HG03025 (cell line): ENCODE measurements around the gene LGALS14.
"Not testable (repeated sequence)": the region's sequence is repeated elsewhere in the genome, so short reads cannot be mapped to it uniquely, and the experiment has no call there.

Experiments used
- ATAC-seq: cut with Tn5 transposase; IDR thresholded peaks from one replicate; pipeline ENCODE4 v1.9.1; 2021; ENCODE audit warnings: mild to moderate bottlenecking, moderate library complexity; ENCODE audit not compliant: unreplicated experiment, low FRiP score

LGALS14 gene, protein sequence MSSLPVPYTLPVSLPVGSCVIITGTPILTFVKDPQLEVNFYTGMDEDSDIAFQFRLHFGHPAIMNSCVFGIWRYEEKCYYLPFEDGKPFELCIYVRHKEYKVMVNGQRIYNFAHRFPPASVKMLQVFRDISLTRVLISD

DNA sequence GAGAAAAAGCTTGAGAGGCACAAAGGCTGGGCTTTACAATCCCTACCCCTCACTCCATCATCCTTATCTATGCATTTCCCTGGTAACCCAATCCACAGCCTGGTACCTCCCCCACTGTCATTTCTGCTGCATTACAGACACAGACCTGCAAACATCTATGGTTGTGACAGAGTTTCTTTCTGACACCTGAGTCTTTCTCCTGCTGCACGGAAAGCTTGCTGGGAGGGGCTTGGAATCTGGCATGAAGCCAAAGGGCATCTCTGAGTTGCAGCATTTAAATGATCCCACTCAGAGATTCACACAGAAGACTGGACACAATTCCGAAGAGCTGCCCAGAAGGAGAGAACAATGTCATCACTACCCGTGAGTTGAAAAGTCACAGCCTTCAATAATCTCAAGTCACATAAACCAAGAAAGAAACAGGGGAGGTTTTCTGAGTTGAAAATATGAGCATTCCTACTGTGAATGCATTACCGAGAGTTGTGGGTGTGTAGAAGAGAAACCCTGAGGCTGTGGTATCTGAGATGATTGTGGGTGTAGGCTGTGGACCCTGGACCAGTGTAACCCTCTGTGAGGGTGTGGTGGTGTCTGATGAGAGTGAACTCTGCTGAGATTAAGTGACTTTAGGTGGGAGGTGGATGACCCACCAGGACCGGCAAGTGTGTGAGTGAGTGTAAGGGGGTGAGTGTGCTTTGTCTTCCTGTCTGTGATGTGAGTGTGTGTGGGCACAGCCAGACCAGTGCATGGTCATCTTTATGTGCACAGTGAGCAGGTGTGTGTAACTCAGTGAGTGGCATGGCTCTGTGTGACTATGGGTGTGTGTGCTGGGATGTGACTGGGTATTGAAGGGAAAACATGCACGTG lies at the start of gene LGALS14:
TSS of gene LGALS14 (plus strand) at position 301 of the 864 bp plus-strand sequence. CDS start at position 349, 48 bp downstream.
- ATAC-seq = no peak

DNA sequence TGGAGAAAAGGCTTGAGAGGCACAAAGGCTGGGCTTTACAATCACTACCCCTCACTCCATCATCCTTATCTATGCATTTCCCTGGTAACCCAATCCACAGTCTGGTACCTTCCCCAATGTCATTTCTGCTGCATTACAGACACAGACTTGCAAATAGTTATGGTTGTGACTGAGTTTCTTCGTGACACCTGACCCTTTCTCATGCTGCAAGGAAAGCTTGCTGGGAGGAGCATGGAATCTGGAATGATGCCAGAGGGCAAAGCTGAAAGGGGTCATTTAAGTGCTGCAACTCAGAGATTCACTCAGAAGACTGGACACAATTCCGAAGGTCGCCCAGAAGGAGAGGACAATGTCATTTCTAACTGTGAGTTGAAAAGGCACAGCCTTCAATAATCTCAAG lies 48.7 kb upstream of the LGALS14 start, which contains the start of gene LGALS16:
TSS of gene LGALS16 (plus strand) at position 301 of the 400 bp plus-strand sequence. CDS start at position 350, 49 bp downstream.
- no peak for ATAC-seq

DNA sequence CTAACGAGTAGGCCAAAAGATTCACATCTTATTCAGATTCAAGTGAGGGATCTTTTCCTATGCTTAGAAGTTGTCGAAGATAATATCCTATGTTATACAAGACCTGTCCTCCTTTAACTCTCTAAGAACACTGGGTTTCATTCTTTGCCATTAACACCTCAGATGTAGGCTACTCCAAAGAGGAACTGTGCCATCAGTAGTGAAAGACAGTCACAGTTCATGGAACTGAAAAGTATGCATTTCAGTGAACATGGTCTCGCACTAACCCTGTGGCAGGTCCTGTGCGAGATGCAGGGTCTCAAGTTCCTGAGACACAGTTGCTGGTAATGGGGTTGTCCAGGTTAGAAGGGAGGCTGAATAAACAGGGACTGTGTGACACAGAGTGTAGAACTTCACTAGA lies 44.5 kb upstream of the LGALS14 start:
- no peak for ATAC-seq

DNA sequence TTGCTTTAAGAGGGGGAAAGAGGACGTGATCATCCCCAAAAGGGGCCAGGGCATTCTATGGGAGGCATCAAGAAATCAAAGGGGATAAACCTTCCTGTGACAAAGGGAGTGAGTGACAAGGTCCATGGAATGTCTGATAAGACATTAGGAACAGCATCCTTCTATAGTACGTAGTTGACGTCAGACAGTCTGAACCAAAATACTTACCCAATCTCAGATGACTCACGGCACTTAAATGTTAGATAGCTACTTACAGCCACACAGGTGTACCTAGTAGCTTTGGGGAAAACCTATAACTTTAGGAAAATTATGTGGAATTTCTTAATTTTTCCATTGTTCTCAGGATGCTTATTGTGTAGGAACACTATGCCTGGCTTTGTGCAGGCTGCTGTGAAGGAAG lies 43.6 kb upstream of the LGALS14 start:
- no peak for ATAC-seq

DNA sequence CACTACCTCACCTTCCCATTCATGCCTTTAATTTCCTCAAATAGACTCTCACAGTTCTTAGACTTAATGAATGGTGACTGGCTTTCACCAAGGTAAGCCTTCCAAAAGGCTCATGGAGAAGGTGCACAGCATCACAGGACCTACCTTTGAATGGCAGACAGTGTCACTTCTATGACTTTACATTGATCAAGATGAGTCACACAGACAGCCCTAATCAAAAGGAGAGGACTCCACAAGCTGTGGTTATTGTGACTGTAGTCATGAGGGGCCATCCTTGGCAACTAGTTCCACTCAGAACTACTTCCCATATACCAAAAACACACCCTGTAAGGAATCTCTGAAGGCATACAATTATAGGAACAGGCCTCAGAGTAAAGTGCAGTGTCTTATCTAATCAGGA lies 42.7 kb upstream of the LGALS14 start:
- ATAC-seq = no peak

DNA sequence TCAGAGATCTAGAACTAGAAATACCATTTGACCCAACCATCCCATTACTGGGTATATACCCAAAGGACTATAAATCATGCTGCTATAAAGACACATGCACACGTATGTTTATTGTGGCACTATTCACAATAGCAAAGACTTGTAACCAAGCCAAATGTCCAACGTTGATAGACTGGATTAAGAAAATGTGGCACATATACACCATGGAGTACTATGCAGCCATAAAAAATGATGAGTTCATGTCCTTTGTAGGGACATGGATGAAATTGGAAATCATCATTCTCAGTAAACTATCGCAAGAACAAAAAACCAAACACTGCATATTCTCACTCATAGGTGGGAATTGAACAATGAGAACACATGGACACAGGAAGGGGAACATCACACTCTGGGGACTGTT lies 34.4 kb upstream of the LGALS14 start:
- not testable (repeated sequence) for ATAC-seq

DNA sequence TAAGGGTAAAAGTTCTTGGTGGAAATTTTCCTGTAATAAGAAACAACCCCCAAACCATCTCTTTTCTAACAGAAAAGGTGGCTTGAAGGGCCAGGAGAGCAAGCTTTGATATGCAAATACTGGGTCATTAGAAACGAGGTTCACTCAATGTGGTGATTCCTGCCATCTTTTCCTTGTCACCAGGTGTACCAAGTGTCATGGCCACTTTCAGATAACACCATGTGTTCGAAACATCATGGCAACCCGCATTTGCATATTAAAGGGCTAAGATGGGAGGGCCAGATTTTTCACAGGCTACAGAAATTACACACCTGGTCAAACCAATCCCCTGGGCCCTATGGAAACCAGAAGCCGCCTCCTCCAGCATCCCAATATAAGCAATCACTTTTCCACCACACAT lies 33.3 kb upstream of the LGALS14 start:
- no peak for ATAC-seq

DNA sequence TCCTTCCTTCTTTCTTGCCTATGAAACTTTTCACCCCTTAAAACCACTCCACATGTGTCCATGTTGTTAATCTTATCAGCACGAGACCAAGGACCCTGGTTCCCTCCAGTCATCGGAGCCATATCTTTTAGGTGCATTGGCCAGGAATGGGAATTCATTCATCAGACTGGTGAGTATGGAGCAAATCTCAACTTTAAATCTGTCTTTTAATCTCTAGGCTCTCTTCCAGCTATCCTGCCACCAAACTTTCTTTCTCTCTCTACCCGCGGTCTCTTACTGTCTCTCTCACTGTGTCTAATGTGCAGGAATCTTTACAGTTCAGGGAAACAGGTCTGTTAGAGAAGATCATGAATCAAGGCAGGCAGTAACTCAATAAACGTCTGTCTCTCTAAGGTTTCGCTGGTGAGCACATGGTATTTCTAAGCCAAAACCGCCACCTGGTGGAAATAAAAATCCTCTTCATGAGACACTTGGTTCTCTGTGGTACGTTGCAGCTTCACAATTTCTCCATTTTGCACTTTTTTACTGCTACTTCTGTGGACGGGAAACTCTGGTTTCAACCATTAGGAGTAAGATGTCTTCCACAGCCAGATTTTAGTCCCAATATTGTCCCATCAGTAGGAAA lies 32.4 kb upstream of the LGALS14 start:
- no peak for ATAC-seq

DNA sequence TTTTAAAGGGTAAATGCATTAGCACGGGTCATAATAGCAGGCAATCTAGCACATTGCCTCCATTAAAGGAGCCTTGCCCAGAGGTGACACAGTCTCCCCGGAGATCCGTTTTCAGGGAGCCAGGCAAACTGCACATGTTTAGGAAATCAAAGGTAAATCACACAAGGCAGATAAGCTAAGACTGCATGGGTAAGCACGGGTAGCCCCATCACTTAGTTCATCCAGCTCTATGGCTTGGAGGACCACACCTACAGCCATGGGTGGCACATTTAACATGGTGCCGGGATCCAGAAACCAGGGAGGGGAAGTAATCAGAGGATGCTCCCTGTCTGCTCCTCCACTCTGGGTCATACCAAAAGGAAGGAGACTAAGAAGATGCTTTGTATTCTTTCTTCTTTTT lies 31.8 kb upstream of the LGALS14 start:
- no peak for ATAC-seq

DNA sequence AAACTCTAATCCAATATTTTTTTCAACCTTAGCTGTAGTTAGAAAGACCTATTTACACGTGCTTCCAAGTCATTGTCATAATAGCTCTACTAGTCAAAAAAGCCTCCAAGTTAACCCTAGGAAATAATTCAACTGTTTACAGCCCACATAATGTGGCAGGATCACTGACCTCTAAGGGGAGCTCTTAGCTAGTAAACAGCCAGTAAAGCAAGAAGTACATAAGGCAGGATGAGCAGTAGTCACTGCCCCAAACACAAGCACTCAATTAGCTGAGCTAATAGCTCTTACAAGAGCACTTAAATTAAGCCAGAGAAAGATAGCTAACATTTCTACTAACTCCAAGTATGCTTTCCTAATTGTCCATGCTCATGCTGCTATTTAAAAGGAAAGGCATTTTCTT lies 30.4 kb upstream of the LGALS14 start:
- not testable (repeated sequence) for ATAC-seq

DNA sequence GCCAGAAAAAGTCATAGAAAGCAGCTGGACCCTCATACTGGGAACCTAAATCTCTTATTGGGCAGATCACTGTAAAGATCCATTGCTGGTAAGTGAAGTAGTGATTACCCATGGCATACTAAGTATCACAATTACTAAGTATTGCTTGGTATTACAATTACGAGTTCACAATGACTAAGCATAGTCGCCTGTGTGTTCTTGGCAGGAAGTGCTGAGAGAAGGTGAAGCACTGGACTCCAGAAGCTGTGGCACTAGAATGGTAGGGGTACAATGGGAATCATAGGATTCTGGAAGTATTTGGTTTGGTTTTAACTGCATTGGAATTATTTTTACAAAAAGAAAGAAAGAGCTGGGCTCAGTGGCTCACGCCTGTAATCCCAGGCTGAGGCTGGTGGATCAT lies 28.3 kb upstream of the LGALS14 start:
- no peak for ATAC-seq

DNA sequence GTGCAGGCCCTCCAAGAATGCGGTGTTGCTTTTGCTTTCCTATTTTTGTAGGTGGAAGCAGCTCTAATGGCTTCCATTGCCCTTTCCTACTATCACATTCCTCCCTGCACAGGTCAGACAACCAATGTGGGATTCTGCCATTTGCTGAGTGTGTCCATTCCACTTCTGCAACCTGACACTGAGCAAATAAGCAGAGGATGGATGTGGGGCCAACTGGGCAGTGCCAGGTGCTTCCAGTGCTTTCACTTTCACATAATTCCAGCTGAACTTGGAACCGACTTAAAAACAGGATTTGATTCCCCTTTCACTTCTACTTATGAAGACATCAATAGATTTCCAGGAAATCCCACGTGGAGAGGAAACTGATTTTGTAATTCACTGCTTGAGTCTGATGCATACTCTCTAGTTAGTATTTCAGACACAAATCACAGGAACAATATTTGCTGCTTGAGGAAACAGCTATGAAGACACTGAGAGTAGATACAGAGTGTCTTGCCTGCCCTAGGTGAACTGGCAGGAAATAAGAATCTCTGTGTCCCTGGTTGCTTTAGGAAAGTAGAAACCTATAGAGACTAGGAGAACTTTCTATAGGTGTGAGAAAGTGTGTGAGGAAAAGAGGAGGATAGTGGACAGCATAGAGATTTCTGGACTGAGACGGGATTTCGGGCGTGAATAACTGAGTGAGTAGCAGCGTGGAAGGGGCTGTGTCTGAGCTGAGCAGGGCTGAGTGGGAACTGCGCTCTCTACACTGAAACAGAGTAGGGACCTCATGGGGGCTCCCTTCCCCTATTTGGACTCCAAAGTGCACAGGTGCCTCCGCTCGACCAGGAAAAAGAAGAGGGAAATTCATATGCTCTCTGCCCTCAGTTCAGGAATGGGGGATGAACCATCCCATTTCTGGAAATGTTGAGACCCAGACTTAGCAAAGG lies 26.1 kb upstream of the LGALS14 start:
- no peak for ATAC-seq

DNA sequence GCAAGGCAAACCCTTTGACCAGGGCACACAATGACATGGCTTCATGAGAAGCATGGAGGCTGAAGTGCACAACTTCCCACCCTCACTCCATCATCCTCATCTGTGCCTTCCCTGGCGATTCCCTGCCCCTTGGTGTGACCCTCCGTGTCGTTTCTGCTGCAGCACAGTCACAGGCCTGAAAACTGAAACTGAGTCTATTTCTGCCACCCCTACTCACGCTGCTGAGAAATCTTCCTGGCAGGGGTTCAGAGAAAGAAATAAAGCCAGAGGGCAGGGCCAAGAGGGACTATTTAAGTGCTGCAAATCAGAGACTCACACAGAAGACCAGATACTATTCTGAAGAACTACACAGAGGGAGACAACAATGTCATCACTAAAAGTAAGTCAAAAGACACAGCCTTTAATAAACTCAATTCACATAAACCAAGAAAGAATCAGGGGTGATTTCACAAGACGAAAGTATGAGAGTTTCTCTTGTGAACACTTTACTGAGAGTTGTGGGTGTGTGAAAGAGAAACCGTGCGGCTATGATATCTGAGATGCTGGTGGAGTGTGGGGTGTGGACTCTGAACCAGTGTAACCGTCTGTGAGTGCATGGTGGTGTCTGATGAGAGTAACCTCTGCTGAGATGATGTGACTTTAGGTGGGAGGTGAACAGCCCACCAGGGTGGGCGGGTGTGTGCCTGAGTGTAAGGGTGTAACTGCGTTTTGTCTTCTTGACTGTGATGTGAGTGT lies 25.1 kb upstream of the LGALS14 start:
- ATAC-seq = peak; percentile 68

DNA sequence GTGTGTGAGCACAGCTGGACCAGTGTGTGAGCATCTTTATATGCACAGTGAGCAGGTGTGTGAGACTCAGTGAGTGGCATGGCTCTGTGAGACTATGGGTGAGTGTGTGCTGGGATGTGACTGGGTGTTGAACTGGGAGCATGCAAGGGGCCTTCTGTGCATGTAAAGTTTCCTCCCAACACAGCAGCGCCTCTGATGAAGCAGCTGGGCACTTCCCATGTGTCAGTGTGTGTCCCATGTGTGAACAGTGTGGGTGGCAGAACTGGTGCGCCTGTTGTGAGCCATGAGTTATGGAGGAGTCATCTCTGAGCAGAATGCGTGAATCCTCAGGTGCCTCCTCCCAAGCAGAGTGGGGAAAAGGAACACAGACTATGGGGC lies 24.5 kb upstream of the LGALS14 start:
- peak; percentile 12 for ATAC-seq

DNA sequence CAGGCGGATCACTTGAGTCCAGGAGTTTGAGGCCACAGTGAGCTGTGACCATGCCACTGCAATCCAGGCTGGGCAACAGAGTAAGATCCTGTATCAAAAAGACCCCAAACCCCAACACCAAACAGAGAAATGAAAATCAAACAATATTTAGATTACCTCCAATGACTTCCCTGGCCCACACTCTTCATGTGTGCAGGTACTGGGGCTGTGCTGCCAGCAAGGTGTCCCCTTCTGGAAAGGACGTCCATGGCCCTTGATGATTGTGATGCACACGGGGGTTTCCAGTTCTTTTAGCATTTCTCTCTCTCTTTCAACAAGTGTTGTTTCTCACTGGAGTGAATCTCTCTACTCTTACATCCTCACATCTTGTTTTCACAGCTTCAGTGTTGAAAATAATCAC lies 23.7 kb upstream of the LGALS14 start:
- ATAC-seq = no peak

DNA sequence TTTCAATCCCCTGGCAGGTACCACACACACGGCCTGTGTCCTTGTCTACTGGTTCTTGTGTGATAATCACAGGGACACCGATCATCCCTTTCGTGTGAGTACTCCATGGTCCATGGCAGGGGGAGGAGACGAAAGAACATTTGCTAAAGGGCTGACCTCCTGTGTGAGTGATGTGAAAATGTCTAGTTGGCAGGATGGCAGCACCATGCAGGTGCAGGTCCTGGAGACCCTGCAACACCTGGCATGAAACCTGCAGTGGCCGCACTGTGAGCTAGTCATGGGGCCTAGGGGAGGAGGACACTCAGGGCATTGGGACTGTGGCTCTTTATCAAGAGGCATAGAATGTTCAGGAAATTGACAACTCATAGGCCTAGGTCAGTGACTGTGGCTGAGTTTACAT lies 22.9 kb upstream of the LGALS14 start:
- ATAC-seq = no peak

DNA sequence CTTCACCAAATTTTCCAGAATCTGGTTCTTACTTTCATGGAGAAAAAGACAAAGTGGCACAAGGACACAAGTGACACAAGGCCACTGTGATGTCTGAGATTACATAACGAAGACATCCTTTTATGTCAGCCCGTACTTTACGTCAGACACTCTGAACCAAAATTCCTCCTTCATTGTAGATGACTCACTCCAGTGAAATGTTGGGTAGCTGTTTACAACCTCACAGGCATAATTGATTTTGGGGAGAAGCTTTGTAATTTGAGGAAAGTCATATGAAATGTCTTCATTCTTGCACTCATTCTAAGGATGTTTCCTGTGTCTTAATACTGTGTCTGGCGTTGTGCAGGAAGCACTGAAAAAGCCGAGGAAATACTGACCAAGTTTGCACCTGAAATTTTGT lies 20.0 kb upstream of the LGALS14 start:
- no peak for ATAC-seq

DNA sequence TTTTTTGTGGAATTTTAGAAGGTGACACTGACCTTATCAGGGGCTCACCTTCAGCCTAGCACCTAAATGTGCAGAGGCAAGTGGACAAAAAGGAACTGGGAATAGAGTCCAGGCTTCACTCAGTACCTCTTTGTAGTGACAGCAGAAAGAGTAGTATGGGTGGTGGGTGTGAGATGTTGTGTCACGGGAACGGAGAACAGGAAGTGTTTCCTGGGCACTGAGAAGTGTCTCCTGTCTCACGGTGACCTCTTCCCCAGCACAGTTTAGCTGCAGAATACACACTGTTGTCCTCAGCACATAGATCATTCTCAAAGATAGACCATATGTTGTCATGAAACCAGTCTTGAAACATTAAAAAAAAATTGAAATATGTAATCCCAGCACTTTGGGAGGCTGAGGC lies 17.5 kb upstream of the LGALS14 start:
- ATAC-seq = no peak

DNA sequence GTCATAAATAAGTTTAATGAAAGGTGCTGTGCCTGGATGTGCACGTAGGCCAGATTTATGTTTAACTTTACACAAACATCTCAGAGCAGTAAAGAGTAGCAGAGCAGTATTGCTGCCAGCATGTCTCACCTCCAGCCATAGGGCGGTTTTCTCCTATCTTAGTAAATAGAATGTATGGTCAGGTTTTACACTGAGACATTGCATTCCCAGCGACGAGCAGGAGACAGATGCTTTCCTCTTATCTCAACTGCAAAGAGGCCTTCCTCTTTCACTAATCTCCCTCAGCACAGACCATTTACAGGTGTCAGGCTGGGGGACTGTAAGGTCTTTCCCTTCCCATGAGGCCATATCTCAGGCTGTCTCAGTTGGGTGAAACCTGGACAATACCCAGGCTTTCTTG lies 15.6 kb upstream of the LGALS14 start:
- ATAC-seq = not testable (repeated sequence)

DNA sequence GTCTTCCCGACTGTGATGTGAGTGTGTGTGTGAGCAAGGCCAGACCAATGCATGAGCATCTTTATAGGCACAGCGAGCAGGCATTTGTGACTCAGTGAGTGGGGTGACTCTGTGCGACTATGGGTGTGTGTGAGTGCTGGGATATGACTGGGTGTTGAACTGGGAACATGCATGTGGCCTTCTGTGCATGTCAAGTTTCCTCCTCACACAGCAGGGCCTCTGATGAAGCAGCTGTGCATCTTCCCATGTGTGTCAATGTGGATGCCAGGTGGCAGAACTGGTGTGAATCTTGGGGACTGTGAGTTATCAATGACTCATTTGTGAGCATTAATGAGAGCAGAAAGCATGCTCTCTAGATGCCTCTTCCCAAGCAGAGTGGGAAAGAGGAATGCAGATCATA lies 12.1 kb upstream of the LGALS14 start:
- ATAC-seq = no peak
